HepG2 (cell line): ENCODE results near the gene LMAN1L. TPM values are rescaled to one million over a fixed set of nuclear protein-coding genes. Genes with fewer than 3 reads are reported as not detected.

Source experiments
- ATAC-seq: fragments of 200-7000 bp; cut with Tn5 transposase; 3 replicates; pipeline ENCODE4 v1.9.1; 2020; ENCODE audit warnings: mild to moderate bottlenecking, moderate library complexity
- BruUV-seq: library from RNA; stranded (reverse); fragments of 400-500 nt; replicated peaks from 2 replicates; lab custom pipeline; 2021; lab: Mats Ljungman, UMichigan
- CTCF ChIA-PET: fragments of 300-600 bp; formaldehyde crosslinking; extraction: SDS; loops from one replicate; lab custom pipeline; 2021; ENCODE audit warnings: low total read pairs, inconsistent platforms, low intra/inter-chr PET ratio; lab: Yijun Ruan, JAX
- POLR2A ChIA-PET: fragments of 350-600 bp; sonication (Branson Sonifier 250); formaldehyde crosslinking; loops from one replicate; lab custom pipeline; 2020; ENCODE audit warnings: antibody characterized with exemption, inconsistent platforms; lab: Yijun Ruan, JAX
- DNase-seq: peaks from one replicate; pipeline ENCODE4 v3.0.0-alpha.2; 2015; ENCODE audit warnings: low spot score
- FAIRE-seq: peaks from 3 replicates; lab custom pipeline; 2011; peaks lifted over from hg19 to GRCh38; lab: Jason Lieb, UNC
- H2AFZ ChIP-seq: one replicate; pipeline ENCODE4 v1.6.1; 2011; ENCODE audit warnings: low read length, inconsistent platforms
- H3K27ac ChIP-seq: fragments of 300-600 bp; 3 replicates; pipeline ENCODE4 v1.8.0; 2011; ENCODE audit warnings: mixed run types, mild to moderate bottlenecking, mixed read lengths, low read length, inconsistent platforms; ENCODE audit not compliant: insufficient read depth; ENCODE audit errors: extremely low read length
- H3K27me3 ChIP-seq, 2 experiments: fragments of 200-600 bp in 1 of 2; 2 replicates in 1 of 2; 3 replicates in 1 of 2; pipeline versions ENCODE4 v1.6.0 to v1.8.0; 2011; ENCODE audit warnings: low read length in 2 of 2, mild to moderate bottlenecking in 2 of 2, moderate library complexity in 2 of 2, inconsistent platforms in 1 of 2; ENCODE audit not compliant: insufficient read depth in 2 of 2, control insufficient read depth in 1 of 2
- H3K36me3 ChIP-seq, 2 experiments: fragments of 200-600 bp in 1 of 2; replicated peaks in 1 of 2; 2 replicates in 1 of 2; 3 replicates in 1 of 2; pipeline versions ENCODE4 v1.5.1 to v1.8.0; 2011; ENCODE audit warnings: low read length in 2 of 2, inconsistent platforms in 1 of 2; ENCODE audit not compliant: insufficient read depth in 2 of 2, control insufficient read depth in 1 of 2
- H3K4me1 ChIP-seq: 2 replicates; pipeline ENCODE4 v1.5.1; 2012; ENCODE audit warnings: low read length, inconsistent platforms; ENCODE audit not compliant: insufficient read depth
- H3K4me2 ChIP-seq: 2 replicates; pipeline ENCODE4 v1.6.0; 2011; ENCODE audit warnings: low read depth, low read length, inconsistent platforms
- H3K4me3 ChIP-seq, 3 experiments: fragments of 200-600 bp in 1 of 3; sonication (generic), shearing (Covaris generic) in 1 of 3; replicated peaks in 1 of 3; 2 replicates each; pipeline ENCODE4 v1.5.1; 2011 to 2016; ENCODE audit warnings: low read length in 3 of 3, inconsistent platforms in 2 of 3, low read depth in 2 of 3, mild to moderate bottlenecking in 2 of 3, control low read depth in 1 of 3, mixed read lengths in 1 of 3; ENCODE audit not compliant: insufficient read depth in 1 of 3
- H3K79me2 ChIP-seq: one replicate; pipeline ENCODE4 v1.6.1; 2011; ENCODE audit warnings: low read length, inconsistent platforms; ENCODE audit not compliant: insufficient read depth
- H3K9ac ChIP-seq: 2 replicates; pipeline ENCODE4 v1.6.0; 2011; ENCODE audit warnings: mild to moderate bottlenecking, low read depth, low read length, inconsistent platforms; ENCODE audit not compliant: insufficient read depth
- H3K9me3 ChIP-seq: 2 replicates; pipeline ENCODE4 v1.5.1; 2012; ENCODE audit warnings: mild to moderate bottlenecking, low read length
- H4K20me1 ChIP-seq: 2 replicates; pipeline ENCODE4 v1.6.0; 2011; ENCODE audit warnings: inconsistent platforms, mild to moderate bottlenecking, low read length, moderate library complexity; ENCODE audit not compliant: insufficient read depth
- FOSL2 ChIP-seq: sonication (generic); formaldehyde crosslinking; IDR thresholded peaks from 2 replicates; pipeline ENCODE4 v1.4.0; 2020; ENCODE audit warnings: missing genetic modification reagents
- KDM6A ChIP-seq: IDR thresholded peaks from 2 replicates; pipeline ENCODE4 v1.6.1; 2016; ENCODE audit warnings: low read depth
- NCOR1 ChIP-seq: fragments of 200-600 bp; sonication (generic); IDR thresholded peaks from 2 replicates; pipeline ENCODE4 v1.7.0; 2017; ENCODE audit warnings: antibody characterized with exemption, low read length, borderline replicate concordance
- NKX3-1 ChIP-seq: sonication (generic); formaldehyde crosslinking; IDR thresholded peaks from 2 replicates; pipeline ENCODE4 v1.5.0; 2020; ENCODE audit warnings: missing genetic modification reagents
- RBAK ChIP-seq: sonication (generic); formaldehyde crosslinking; IDR thresholded peaks from 2 replicates; pipeline ENCODE4 v1.5.1; 2020; ENCODE audit warnings: mild to moderate bottlenecking, missing genetic modification reagents
- SCMH1 ChIP-seq: sonication (generic); formaldehyde crosslinking; IDR thresholded peaks from 2 replicates; pipeline ENCODE4 v1.9.0; 2021; ENCODE audit warnings: missing genetic modification reagents, mild to moderate bottlenecking, borderline replicate concordance
- TEAD3 ChIP-seq: optimal IDR thresholded peaks from 2 replicates; pipeline ENCODE3; 2016; ENCODE audit warnings: borderline replicate concordance
- ZEB1 ChIP-seq: IDR thresholded peaks from 2 replicates; pipeline ENCODE4 v1.6.1; 2012; ENCODE audit warnings: mild to moderate bottlenecking, low read depth, inconsistent platforms; ENCODE audit not compliant: insufficient replicate concordance
- ZFAT ChIP-seq: sonication (generic); formaldehyde crosslinking; conservative IDR thresholded peaks from 2 replicates; pipeline ENCODE4 v1.8.1; 2023; ENCODE audit warnings: missing genetic modification reagents, inconsistent platforms
- ZNF143 ChIP-seq: sonication (generic); formaldehyde crosslinking; IDR thresholded peaks from 2 replicates; pipeline ENCODE4 v1.4.0; 2020; ENCODE audit warnings: missing genetic modification reagents
- ZNF557 ChIP-seq: sonication (generic); formaldehyde crosslinking; IDR thresholded peaks from 2 replicates; pipeline ENCODE4 v1.4.0; 2020; ENCODE audit warnings: missing genetic modification reagents
- ZNF777 ChIP-seq: sonication (generic); formaldehyde crosslinking; IDR thresholded peaks from 2 replicates; pipeline ENCODE4 v1.4.0; 2020; ENCODE audit warnings: missing genetic modification reagents
- WGBS: methylation state at CpG from one replicate; pipeline ENCODE4 v1.1.6; 2017; ENCODE audit warnings: low lambda C conversion rate; 5-methylcytosine and 5-hydroxymethylcytosine counted together
- in situ Hi-C: cut with HindIII; loops from 2 replicates; pipeline ENCODE4 v1.10.0; 2017; ENCODE audit warnings: low pct_unique_long_range_greater_than_20kb; ENCODE audit not compliant: extremely low pct_ligation_motif_present
- intact Hi-C: fragments of 100-400 bp; cut with micrococcal nuclease; formaldehyde crosslinking; loops from one replicate; pipeline ENCODE4 v1.10.0; 2022; ENCODE audit not compliant: unreplicated experiment
- polyA plus RNA-seq, 8 experiments: library from polyadenylated mRNA; depleted of rRNA in 3 of 8; stranded (reverse) in 7 of 8; unstranded in 1 of 8; fragments of >200 nt; fragmentation: Illumina TruSeq in 4 of 8; extraction: Trizol in 4 of 8; gene quantifications; 2 replicates each; pipeline versions ENCODE4 v1.2.1 to v1.2.3, GENCODE V29; 2011 to 2016; ENCODE audit warnings: low read depth in 4 of 8, missing spikeins in 1 of 8, mixed read lengths in 1 of 8; ENCODE audit not compliant: insufficient read depth in 1 of 8
- total RNA-seq, 5 experiments: library from RNA; depleted of rRNA; stranded (reverse); fragments of >200 nt; fragmentation: Illumina TruSeq; extraction: Trizol; gene quantifications; 2 replicates each; pipeline ENCODE4 v1.2.3, GENCODE V29; 2016; ENCODE audit warnings: low read depth in 1 of 5
- TF ChIP-seq, protein P1 (sequence below): sonication (generic); formaldehyde crosslinking; IDR thresholded peaks from 2 replicates; pipeline ENCODE4 v1.9.0; 2021; ENCODE audit warnings: missing genetic modification reagents, borderline replicate concordance
- TF ChIP-seq, protein P2 (sequence below): sonication (generic); formaldehyde crosslinking; IDR thresholded peaks from 2 replicates; pipeline ENCODE4 v1.4.0; 2020; ENCODE audit warnings: mild to moderate bottlenecking, low read depth, missing genetic modification reagents
- TF ChIP-seq, protein P3 (sequence below): sonication (generic); formaldehyde crosslinking; IDR thresholded peaks from 2 replicates; pipeline ENCODE4 v1.8.0; 2023; ENCODE audit warnings: mild to moderate bottlenecking, missing genetic modification reagents
- TF ChIP-seq, protein P4 (sequence below): sonication (generic); formaldehyde crosslinking; IDR thresholded peaks from 2 replicates; pipeline ENCODE4 v1.4.0; 2020; ENCODE audit warnings: missing genetic modification reagents, borderline replicate concordance

The LMAN1L gene
- total and polyA plus RNA-seq, 2 of the 13 experiments (the other 11 are each of a cell fraction or from before 2014, with no cell fraction given): not detected

DNA sequence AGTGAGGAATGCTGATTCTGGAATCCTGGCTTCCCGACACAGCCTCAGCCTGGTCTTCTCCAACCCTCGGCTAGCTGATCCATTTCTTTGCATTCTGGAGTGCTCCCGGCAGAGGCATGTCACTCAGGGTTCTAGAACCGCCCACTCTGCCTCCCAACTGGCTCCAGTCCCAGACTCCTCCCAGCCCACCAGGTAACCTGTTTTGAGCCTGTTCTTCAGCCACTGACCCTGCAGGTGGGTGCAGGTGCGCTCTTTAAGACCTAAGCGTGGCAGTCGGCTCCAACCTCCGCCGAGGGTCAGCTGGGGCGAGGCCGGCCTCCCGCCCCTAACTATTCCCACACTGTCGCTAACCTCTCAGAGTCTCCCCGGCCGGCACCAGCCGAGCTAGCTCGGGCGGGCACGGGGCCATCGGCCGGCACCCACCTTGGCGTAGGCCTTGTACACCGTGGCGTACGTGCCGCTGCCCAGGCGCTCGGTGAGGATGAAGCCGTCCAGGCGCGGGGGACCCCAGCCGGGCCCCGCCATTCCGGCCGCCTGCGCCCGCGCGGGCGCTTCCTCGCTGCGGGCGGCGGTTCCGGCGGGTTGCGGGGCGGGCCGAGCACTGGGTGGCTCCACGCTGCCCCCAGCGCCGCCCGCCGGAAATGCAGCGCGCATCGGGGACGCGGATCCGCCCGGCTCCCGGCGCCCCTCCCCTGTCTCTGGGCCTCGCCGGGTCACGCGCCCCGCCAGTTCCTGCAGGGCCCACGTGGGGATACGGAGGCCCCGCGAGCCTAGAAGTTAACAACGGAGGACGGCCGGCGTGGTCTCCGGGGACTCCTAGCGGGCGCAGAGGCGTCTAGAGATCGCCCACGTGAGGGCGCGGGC lies 30.2 kb downstream of the LMAN1L start, which contains the start of gene ULK3 (continued):
- TF ChIP-seq, protein P1, sequence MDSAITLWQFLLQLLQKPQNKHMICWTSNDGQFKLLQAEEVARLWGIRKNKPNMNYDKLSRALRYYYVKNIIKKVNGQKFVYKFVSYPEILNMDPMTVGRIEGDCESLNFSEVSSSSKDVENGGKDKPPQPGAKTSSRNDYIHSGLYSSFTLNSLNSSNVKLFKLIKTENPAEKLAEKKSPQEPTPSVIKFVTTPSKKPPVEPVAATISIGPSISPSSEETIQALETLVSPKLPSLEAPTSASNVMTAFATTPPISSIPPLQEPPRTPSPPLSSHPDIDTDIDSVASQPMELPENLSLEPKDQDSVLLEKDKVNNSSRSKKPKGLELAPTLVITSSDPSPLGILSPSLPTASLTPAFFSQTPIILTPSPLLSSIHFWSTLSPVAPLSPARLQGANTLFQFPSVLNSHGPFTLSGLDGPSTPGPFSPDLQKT: no peak
- TF ChIP-seq NCOR1: no peak
- no peak for TF ChIP-seq ZNF143
- no peak for TF ChIP-seq SCMH1 (CRISPR knock-in tag)
- TF ChIP-seq TEAD3 (CRISPR knock-in tag): no peak
- peak; percentile 79 for TF ChIP-seq ZNF777 (CRISPR knock-in tag)

DNA sequence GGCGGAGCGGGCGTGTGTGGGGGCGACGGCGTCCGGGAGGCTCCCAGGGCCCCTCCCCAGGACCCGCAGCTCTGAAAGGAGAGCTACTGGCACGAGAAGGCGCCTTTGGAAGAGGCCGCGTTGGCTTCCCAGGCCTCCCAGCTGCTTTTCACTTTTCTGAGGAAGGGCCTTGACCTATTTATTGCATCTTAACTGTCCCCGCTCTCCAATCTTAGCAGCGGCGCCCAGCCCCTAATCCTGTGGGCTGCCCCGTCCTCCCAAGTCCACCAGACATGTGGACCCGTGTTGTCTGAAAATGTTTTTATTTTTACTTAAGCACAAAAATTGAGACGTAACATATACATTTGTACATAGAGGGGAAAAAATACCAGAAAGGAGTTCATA lies 30.8 kb downstream of the LMAN1L start:
- no peak for FAIRE-seq
- WGBS: 79% methylated on average over 11 of the region's 18 CpGs
- H3K4me2 ChIP-seq: peak overlapping the region; percentile 89
- H3K4me3 ChIP-seq: peak overlapping the region in 2 of 3 experiments; percentile 6 to 84; a peak in 2 of 6 replicates
- no peak overlapping the region for H2AFZ ChIP-seq
- peaks cover 22% of the 10 kb centered on the region for H3K4me1 ChIP-seq
- ChIA-PET POLR2A (interaction anchor here (0.9 kb wide), 1 partner anchor 30 kb away, joined by 3 read pairs; the partner anchor contains the start of gene SCAMP2), CTCF (interaction anchor here (1.8 kb wide), 1 partner anchor 72 kb away, joined by 6 read pairs; no protein-coding TSS in a partner anchor)
- TSS peak; percentile 74 for BruUV-seq
- H3K27ac ChIP-seq: peak overlapping the region; percentile 57
- peaks cover 8 to 24% of the 10 kb centered on the region in 2 experiments; a peak in 4 of 5 replicates for H3K36me3 ChIP-seq
- no peaks in the 10 kb centered on the region for H3K79me2 ChIP-seq
- no peaks in the 10 kb centered on the region for H3K27me3 ChIP-seq
- no peak for DNase-seq
- peak overlapping the region; percentile 69 for H3K9ac ChIP-seq
- intact Hi-C loops: loop anchor here (2.0 kb wide), 1 partner anchor 13 kb away; no protein-coding TSS in a partner anchor
- no peaks in the 10 kb centered on the region for H3K9me3 ChIP-seq
- in situ Hi-C loops: no loop called here
- H4K20me1 ChIP-seq: no peaks in the 10 kb centered on the region
- ATAC-seq: no peak
- TF ChIP-seq ZFAT (0 out of 2 replicates have a peak, but pooled peaks have one; percentile 70), KDM6A (CRISPR knock-in tag) (no peak), RBAK (CRISPR knock-in tag) (no peak), TEAD3 (CRISPR knock-in tag) (no peak), FOSL2 (CRISPR knock-in tag) (0 out of 2 replicates have a peak, but pooled peaks have one; percentile 5), ZNF557 (CRISPR knock-in tag) (no peak), ZEB1 (no peak), NKX3-1 (CRISPR knock-in tag) (no peak)
- TF ChIP-seq, protein P2, sequence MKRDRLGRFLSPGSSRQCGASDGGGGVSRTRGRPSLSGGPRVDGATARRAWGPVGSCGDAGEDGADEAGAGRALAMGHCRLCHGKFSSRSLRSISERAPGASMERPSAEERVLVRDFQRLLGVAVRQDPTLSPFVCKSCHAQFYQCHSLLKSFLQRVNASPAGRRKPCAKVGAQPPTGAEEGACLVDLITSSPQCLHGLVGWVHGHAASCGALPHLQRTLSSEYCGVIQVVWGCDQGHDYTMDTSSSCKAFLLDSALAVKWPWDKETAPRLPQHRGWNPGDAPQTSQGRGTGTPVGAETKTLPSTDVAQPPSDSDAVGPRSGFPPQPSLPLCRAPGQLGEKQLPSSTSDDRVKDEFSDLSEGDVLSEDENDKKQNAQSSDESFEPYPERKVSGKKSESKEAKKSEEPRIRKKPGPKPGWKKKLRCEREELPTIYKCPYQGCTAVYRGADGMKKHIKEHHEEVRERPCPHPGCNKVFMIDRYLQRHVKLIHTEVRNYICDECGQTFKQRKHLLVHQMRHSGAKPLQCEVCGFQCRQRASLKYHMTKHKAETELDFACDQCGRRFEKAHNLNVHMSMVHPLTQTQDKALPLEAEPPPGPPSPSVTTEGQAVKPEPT: no peak
- TF ChIP-seq, protein P3, sequence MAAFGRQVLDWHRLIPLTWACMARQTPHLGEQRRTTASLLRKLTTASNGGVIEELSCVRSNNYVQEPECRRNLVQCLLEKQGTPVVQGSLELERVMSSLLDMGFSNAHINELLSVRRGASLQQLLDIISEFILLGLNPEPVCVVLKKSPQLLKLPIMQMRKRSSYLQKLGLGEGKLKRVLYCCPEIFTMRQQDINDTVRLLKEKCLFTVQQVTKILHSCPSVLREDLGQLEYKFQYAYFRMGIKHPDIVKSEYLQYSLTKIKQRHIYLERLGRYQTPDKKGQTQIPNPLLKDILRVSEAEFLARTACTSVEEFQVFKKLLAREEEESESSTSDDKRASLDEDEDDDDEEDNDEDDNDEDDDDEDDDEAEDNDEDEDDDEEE: no peak
- TF ChIP-seq, protein P4, sequence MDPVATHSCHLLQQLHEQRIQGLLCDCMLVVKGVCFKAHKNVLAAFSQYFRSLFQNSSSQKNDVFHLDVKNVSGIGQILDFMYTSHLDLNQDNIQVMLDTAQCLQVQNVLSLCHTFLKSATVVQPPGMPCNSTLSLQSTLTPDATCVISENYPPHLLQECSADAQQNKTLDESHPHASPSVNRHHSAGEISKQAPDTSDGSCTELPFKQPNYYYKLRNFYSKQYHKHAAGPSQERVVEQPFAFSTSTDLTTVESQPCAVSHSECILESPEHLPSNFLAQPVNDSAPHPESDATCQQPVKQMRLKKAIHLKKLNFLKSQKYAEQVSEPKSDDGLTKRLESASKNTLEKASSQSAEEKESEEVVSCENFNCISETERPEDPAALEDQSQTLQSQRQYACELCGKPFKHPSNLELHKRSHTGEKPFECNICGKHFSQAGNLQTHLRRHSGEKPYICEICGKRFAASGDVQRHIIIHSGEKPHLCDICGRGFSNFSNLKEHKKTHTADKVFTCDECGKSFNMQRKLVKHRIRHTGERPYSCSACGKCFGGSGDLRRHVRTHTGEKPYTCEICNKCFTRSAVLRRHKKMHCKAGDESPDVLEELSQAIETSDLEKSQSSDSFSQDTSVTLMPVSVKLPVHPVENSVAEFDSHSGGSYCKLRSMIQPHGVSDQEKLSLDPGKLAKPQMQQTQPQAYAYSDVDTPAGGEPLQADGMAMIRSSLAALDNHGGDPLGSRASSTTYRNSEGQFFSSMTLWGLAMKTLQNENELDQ (CRISPR knock-in tag): no peak
